ENCODE data around the gene TFG. TPM values are rescaled to one million over a fixed set of nuclear protein-coding genes. Genes with fewer than 3 reads are reported as not detected.

The TFG gene
- total RNA-seq, 4 donors from 2014 or later: 36.6 to 133 (median 61.7) TPM

- H3K4me1 ChIP-seq: no peaks in the 10 kb centered on the region
- H3K27ac ChIP-seq: no peak overlapping the region
- H3K36me3 ChIP-seq: no peaks in the 10 kb centered on the region
- no peak for DNase-seq
- intact Hi-C loops (cut with DNase I; ENCODE audit: low total_unique reads): no loop called here
- no peaks in the 10 kb centered on the region for H3K9me3 ChIP-seq
- no peak overlapping the region for H3K4me3 ChIP-seq
- TF ChIP-seq CTCF (IDR thresholded peaks at IDR 0.05) (no peak), POLR2A (IDR thresholded peaks at IDR 0.05) (no peak)
- H3K27me3 ChIP-seq: no peaks in the 10 kb centered on the region
Measured at GRCh38 chr3:100732435-100732834, 23.1 kb downstream of the TFG start.

- H3K27ac ChIP-seq: no peak overlapping the region
- H3K36me3 ChIP-seq: no peaks in the 10 kb centered on the region
- intact Hi-C loops (cut with DNase I; ENCODE audit: low total_unique reads): no loop called here
- TF ChIP-seq CTCF (IDR thresholded peaks at IDR 0.05) (peak in 1 of 4 experiments; percentile 34), POLR2A (IDR thresholded peaks at IDR 0.05) (no peak)
- H3K9me3 ChIP-seq: no peaks in the 10 kb centered on the region
- no peaks in the 10 kb centered on the region for H3K27me3 ChIP-seq
- H3K4me1 ChIP-seq: no peaks in the 10 kb centered on the region
- no peak overlapping the region for H3K4me3 ChIP-seq
- no peak for DNase-seq
Measured at GRCh38 chr3:100737334-100737733, 28.0 kb downstream of the TFG start.

DNA sequence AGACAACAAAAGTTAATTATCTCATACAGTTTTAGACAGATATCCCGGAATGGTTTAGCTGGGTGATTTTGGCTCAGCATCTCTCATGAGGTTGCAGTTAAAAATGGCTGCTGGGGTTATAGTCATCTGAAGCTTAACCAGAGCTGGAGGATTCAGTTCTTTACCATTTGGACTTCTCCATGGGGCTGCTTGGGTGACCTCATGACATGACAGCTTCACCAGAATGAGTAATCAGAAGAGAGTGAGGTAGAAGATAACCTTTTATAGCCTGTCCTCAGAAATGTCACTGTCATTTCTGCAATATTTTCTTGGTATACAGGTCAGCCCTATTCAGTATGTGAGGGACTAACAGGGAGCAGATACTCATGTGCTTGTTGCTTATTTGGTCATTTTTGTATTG lies 30.9 kb downstream of the TFG start:
- Histone ChIP-seq H3K9me3 (no peaks in the 10 kb centered on the region), H3K36me3 (no peaks in the 10 kb centered on the region), H3K4me1 (no peaks in the 10 kb centered on the region), H3K27ac (no peak overlapping the region), H3K27me3 (no peaks in the 10 kb centered on the region), H3K4me3 (no peak overlapping the region)
- TF ChIP-seq POLR2A (IDR thresholded peaks at IDR 0.05) (no peak), CTCF (IDR thresholded peaks at IDR 0.05) (no peak)
- intact Hi-C loops (cut with DNase I; ENCODE audit: low total_unique reads): no loop called here
- no peak for DNase-seq

DNA sequence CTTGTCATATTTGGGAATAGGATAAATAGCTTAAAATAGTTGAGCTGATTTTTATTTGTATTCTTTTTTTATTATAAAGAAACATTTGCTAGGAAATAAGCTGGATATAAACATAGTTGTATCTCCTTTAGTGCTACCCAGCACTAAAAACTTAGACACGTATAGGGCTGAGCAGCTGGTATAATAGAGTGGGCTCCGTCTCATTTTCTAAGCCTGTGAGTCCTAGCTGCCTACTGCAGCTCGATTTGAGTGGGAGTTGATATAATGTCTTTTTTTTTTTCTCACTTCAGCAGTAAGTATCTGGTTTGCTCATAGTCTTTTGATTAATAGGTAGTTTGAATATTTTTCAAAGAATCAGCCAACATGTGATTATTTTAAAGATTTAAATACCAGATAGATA lies 34.2 kb downstream of the TFG start:
- intact Hi-C loops (cut with DNase I; ENCODE audit: low total_unique reads): no loop called here
- no peak overlapping the region for H3K27ac ChIP-seq
- H3K27me3 ChIP-seq: no peaks in the 10 kb centered on the region
- no peak for DNase-seq
- no peaks in the 10 kb centered on the region for H3K9me3 ChIP-seq
- H3K4me1 ChIP-seq: no peaks in the 10 kb centered on the region
- no peak for TF ChIP-seq CTCF (IDR thresholded peaks at IDR 0.05)
- no peak for TF ChIP-seq POLR2A (IDR thresholded peaks at IDR 0.05)
- no peak overlapping the region for H3K4me3 ChIP-seq
- no peaks in the 10 kb centered on the region for H3K36me3 ChIP-seq

DNA sequence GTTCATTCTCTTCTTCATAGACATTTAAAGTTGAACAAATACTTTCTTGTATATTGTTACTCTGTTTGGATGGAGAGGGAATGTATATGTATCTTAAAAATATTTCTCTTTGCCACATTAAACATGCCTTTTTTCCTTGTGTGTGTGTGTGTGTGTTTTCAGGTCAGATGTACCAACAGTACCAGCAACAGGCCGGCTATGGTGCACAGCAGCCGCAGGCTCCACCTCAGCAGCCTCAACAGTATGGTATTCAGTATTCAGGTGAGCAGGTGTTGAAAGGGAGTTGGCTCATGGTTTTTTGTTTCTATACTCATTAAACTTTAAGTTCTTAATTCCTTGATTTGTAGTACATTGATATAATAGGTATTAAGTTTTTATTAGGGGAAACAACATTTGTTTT lies 35.4 kb downstream of the TFG start:
- no peaks in the 10 kb centered on the region for H3K27me3 ChIP-seq
- no peak for DNase-seq
- no peak overlapping the region for H3K27ac ChIP-seq
- intact Hi-C loops (cut with DNase I; ENCODE audit: low total_unique reads): no loop called here
- H3K36me3 ChIP-seq: no peaks in the 10 kb centered on the region
- H3K4me3 ChIP-seq: no peak overlapping the region
- no peaks in the 10 kb centered on the region for H3K4me1 ChIP-seq
- no peaks in the 10 kb centered on the region for H3K9me3 ChIP-seq
- TF ChIP-seq POLR2A (IDR thresholded peaks at IDR 0.05): no peak
- TF ChIP-seq CTCF (IDR thresholded peaks at IDR 0.05): no peak

Measured in uterus (tissue), 4 donors.